Measurements from ENCODE around the gene ZNF750.

ZNF750 gene

DNA sequence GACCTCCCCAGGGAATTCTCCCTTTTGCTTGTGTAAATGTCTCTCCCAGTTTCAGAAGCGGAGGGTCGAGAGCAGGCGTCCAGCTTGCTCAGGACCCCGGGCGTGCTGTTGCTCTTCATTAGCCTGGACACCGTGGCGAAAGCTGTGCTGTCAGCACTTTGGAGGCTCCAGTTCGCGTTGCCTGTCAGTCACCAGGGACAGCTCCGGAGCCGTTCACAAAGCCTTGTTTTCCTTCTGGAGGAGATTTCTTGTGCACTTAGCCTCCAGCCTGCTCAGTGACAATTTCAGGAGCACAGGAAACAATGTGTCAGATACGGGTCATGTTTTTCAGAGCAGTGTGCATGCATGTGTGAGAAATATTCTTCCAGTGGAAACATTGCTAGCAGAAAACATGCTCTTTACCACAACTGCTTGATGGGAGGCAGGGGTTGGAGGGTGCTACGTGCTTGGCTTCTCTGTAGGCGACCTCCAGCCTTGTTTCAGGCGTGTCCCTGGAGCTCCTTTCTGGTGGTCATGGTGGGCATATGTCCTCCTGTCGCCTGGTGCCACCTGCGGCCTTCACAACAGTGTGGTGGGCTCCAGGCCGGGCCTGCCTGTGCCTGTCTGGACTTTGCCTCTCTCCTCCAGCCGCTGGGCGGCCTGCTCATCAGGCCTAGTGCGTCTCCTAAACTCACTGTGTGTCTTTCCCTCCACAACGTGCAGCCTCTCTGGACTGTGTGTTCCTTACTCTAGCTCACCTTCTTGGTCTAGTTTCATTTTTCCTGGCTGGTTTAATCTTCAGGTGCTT, 29.0 kb downstream of the ZNF750 start:
- H3K27ac Mint-ChIP-seq: no peak overlapping the region
- no peaks in the 10 kb centered on the region for H3K9me3 Mint-ChIP-seq
- no peak overlapping the region for H3K4me3 Mint-ChIP-seq
- peaks cover 14% of the 10 kb centered on the region for H3K36me3 Mint-ChIP-seq (ENCODE audit: low read depth)
- H3K27me3 Mint-ChIP-seq (ENCODE audit: low read depth): no peaks in the 10 kb centered on the region
- no peak for DNase-seq (ENCODE audit: low spot score)
- peaks cover 3% of the 10 kb centered on the region for H3K4me1 Mint-ChIP-seq (ENCODE audit: low read depth)

DNA sequence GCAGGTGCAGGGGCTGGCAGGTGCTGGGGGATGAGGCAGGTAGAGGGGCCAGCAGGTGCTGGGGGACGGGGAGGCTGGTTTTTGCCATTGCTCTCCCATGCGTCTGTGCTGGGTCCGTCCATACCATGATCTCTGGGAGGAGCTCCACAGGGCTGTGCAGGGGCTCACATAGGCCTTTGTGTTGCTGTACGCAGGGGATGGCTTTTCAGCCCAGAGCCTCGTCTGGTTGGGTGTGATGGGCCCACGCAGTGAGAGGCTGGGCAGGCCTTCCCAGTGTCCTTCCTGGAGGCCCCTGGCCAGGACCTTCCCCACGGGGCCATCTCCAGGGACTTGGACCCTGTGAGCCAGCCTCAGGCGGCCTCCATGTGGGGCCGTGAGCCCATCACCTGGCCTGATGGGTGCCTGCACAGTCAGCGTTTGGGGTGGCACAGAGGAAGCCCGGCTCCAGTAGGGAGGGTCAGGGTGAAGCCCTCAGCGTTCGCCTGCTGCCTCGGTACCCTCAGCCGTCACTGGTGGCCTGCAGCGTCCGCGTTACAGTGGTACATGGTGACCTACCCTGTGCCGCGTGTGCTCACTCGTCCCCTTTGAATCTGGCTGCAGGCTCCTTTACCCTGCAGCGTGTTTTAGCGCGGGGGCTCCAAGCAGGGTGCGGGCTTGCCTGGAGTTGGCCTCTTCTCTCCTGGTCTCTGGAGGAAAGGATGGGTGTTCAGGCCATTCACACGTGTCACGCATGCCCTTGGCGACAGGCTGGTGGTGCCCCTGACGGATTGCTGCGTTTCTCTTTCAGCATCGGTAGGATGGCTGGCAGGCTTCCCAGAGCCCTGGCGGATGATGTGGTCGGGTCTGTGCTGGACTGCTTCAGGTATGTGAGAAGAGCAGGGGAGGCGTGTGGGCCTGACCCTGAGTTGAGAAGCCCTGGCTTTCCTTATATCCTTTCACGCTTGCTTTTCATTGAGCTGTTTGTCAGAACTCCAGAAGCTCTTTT, 30.6 kb downstream of the ZNF750 start:
- no peaks in the 10 kb centered on the region for H3K27me3 Mint-ChIP-seq (ENCODE audit: low read depth)
- no peaks in the 10 kb centered on the region for H3K4me1 Mint-ChIP-seq (ENCODE audit: low read depth)
- peaks cover 5% of the 10 kb centered on the region for H3K36me3 Mint-ChIP-seq (ENCODE audit: low read depth)
- no peak overlapping the region for H3K4me3 Mint-ChIP-seq
- H3K9me3 Mint-ChIP-seq: no peaks in the 10 kb centered on the region
- DNase-seq (ENCODE audit: low spot score): no peak
- H3K27ac Mint-ChIP-seq: no peak overlapping the region

DNA sequence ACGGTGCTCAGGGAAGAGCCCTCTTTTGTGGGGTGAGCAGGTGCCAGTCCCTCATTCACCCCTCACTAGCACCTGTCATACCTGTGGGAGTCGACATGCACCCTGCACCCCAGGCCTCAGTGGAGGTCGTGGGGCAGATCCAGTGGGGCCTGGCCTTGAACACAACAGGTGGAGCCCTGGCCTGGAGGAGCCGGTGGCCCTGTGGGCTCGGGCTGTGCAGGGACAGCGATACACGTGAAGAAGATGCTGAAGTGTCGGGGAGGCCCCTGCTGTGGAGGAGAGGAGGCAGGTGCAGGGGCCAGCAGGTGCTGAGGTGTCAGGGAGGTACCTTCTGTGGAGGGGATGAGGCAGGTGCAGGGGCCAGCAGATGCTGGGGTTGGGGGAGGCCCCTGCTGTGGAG, 31.8 kb downstream of the ZNF750 start:
- Mint-ChIP-seq H3K4me3 (no peak overlapping the region), H3K27me3 (ENCODE audit: low read depth) (no peaks in the 10 kb centered on the region), H3K4me1 (ENCODE audit: low read depth) (no peaks in the 10 kb centered on the region), H3K36me3 (ENCODE audit: low read depth) (peaks cover under 1% of the 10 kb centered on the region), H3K27ac (no peak overlapping the region), H3K9me3 (no peaks in the 10 kb centered on the region)
- no peak for DNase-seq (ENCODE audit: low spot score)

DNA sequence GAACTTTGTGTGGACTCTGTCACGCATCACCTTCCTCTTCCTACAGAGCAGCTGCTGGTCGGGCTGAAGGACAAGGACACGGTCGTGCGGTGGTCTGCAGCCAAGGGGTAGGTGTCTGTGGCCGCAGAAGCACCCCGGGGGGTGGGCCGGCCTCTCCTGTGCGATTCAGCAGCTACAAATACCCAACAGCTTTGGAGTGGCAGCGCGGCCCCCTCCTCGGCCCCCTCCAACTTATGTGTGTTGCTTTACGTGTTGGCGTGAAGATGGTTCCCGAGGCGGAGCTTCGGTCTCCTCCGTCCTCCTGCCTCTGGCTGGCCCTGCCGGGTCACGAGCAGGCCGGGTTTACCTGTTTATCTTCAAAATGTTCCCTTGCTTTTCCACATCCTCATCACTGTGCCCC, 32.3 kb downstream of the ZNF750 start:
- no peaks in the 10 kb centered on the region for H3K27me3 Mint-ChIP-seq (ENCODE audit: low read depth)
- H3K4me1 Mint-ChIP-seq (ENCODE audit: low read depth): no peaks in the 10 kb centered on the region
- no peak overlapping the region for H3K27ac Mint-ChIP-seq
- H3K4me3 Mint-ChIP-seq: no peak overlapping the region
- H3K36me3 Mint-ChIP-seq (ENCODE audit: low read depth): no peaks in the 10 kb centered on the region
- no peak for DNase-seq (ENCODE audit: low spot score)
- H3K9me3 Mint-ChIP-seq: no peaks in the 10 kb centered on the region

DNA sequence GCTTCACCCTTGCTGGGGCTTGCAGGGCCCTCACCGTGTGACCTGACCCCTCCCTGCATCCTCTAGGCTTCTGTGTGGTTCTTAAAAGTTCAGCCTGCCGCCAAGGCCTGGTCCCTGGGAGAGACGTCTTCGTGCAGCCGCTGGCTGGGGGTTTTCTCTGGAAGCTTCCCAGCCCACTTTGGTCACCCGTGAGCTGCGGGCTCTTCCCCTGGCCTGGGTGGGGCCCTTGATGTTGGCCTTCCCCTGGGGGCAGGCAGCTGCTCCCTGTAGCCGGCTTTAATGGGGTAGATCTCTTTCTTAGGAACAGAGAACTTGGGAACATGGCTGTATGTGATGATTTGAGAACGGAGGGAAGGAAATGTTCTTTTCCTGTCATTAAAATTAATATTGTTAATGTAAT, 32.7 kb downstream of the ZNF750 start:
- no peak overlapping the region for H3K4me3 Mint-ChIP-seq
- H3K27ac Mint-ChIP-seq: no peak overlapping the region
- no peaks in the 10 kb centered on the region for H3K27me3 Mint-ChIP-seq (ENCODE audit: low read depth)
- DNase-seq (ENCODE audit: low spot score): no peak
- no peaks in the 10 kb centered on the region for H3K4me1 Mint-ChIP-seq (ENCODE audit: low read depth)
- no peaks in the 10 kb centered on the region for H3K36me3 Mint-ChIP-seq (ENCODE audit: low read depth)
- H3K9me3 Mint-ChIP-seq: no peaks in the 10 kb centered on the region

DNA sequence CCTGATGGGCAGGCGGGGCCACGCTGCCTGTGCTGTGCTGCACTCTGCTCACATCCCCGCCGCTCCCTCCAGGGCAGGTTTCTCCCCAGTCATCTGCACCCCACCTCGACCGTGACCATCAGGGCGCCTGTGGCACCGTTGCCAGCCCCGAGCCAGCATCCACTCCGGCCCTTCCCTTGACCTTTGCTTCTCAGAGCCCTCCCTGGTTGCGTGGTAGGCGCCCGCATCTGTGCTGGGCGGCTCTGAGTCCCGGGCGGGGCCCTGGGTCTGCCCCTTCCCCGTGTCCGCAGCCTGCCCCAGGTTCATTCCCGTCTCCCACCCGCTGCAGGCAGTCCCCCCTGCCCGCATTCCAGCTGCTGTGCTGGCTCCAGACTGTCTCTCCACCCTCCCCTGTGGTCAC, 33.2 kb downstream of the ZNF750 start:
- Mint-ChIP-seq H3K4me1 (ENCODE audit: low read depth) (no peaks in the 10 kb centered on the region), H3K36me3 (ENCODE audit: low read depth) (no peaks in the 10 kb centered on the region), H3K4me3 (no peak overlapping the region), H3K27ac (no peak overlapping the region), H3K9me3 (no peaks in the 10 kb centered on the region), H3K27me3 (ENCODE audit: low read depth) (no peaks in the 10 kb centered on the region)
- no peak for DNase-seq (ENCODE audit: low spot score)

DNA sequence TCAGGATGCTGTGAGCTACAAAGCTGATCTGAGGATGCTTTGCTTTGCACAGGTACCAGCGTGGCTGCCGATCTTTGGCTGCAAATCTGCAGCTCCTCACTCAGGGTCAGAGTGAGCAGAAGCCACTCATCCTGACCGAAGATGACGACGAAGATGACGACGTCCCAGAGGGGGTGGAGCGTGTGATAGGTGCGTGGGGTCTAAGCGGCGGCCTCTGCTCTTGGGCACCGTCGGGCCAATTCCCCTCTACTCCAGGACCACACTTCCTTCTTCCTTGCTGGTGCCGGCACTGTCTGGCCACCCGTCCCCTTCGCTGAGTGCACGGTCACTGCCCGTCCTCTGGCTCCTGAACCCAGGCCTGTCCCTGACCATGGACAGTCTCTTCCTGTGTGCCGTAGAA, 34.0 kb downstream of the ZNF750 start:
- H3K36me3 Mint-ChIP-seq (ENCODE audit: low read depth): peaks cover 5% of the 10 kb centered on the region

DNA sequence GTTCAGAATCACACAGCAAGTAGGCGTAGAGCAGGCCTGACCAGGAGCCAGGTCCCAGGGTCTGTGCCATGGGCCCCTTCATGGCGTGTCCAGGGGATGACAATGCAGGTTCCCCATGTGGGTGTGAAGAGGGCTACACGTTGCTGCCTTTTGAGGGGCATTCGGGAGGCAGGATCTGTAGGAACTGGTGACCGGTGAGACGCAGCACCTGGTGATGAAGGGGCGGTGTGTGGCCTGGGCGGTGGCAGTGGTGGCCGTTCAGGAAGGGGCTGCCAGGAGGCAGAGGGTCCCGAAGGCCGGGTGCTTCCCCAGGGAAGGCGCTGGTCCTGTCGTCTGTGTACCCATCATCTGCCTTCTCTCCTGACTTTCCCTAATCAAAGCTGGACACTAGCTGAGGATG, 34.6 kb downstream of the ZNF750 start:
- DNase-seq (ENCODE audit: low spot score): no peak
- H3K36me3 Mint-ChIP-seq (ENCODE audit: low read depth): peaks cover 9% of the 10 kb centered on the region
- H3K4me1 Mint-ChIP-seq (ENCODE audit: low read depth): no peaks in the 10 kb centered on the region
- no peaks in the 10 kb centered on the region for H3K9me3 Mint-ChIP-seq
- no peak overlapping the region for H3K4me3 Mint-ChIP-seq
- H3K27ac Mint-ChIP-seq: no peak overlapping the region
- no peaks in the 10 kb centered on the region for H3K27me3 Mint-ChIP-seq (ENCODE audit: low read depth)

More for the DNA sequence above, 34.0 kb downstream of the ZNF750 start:
- DNase-seq (ENCODE audit: low spot score): no peak
- Mint-ChIP-seq H3K27me3 (ENCODE audit: low read depth) (no peaks in the 10 kb centered on the region), H3K4me1 (ENCODE audit: low read depth) (no peaks in the 10 kb centered on the region), H3K9me3 (no peaks in the 10 kb centered on the region), H3K4me3 (no peak overlapping the region), H3K27ac (no peak overlapping the region)

DNA sequence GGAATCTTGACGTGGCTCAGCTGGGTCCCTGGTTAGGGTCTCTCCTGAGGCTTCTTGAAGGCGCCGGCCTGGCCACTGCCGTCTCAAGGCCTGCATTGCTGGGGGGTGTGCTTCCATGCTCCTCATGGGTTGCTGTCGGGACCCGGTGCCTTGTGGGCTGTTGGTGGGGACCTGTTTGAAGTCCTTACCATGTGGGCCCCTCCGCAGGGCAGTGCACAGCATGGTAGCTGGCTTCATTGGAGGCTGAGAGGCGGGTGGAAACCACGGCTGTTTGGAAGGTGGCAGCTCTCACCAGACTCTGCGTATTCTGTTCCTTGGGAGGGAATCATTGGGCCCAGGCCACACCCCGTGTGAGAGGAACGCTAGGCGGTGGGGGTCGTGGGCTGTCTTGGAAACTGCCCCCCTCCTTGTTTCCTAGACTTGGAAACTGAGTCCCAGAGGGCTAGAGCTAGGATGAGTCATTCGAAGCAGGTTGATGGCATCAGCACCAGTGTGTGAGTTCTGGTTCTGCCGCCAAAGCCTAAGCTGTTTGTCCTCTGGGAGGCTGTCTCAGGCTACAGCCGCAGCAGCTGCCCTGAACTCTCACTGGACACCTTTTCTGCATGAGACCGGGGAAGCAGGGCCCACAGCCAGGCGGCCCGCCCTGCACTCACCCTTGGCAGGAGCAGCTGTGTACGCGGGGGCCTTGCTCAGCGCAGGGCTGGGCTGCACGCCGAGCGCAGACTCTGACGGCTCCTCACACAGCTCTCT, 35.2 kb downstream of the ZNF750 start:
- Mint-ChIP-seq H3K36me3 (ENCODE audit: low read depth) (peaks cover 14% of the 10 kb centered on the region), H3K27ac (no peak overlapping the region), H3K9me3 (no peaks in the 10 kb centered on the region), H3K27me3 (ENCODE audit: low read depth) (no peaks in the 10 kb centered on the region), H3K4me3 (no peak overlapping the region), H3K4me1 (ENCODE audit: low read depth) (no peaks in the 10 kb centered on the region)
- no peak for DNase-seq (ENCODE audit: low spot score)

DNA sequence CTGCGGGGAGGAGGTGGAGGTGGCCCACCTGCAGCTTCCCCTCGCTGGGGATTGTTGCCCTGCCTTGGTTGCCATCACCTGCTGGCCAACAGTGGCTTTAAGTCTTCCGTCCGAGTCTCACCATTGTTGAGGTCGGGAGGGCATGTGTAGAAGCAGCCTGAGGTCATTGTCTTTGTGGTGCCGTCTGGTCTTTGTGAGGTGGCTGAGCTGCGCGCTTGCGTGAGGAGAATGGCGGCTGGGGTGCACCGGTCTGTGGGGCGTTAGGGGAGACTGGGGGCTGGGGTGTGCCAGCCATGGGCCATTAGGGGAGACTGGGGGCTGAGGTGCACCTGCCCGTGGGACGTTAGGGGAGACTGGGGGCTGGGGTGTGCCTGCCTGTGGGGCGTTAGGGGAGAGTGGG, 36.2 kb downstream of the ZNF750 start:
- no peak for DNase-seq (ENCODE audit: low spot score)
- Mint-ChIP-seq H3K4me1 (ENCODE audit: low read depth) (no peaks in the 10 kb centered on the region), H3K9me3 (no peaks in the 10 kb centered on the region), H3K4me3 (no peak overlapping the region), H3K27me3 (ENCODE audit: low read depth) (no peaks in the 10 kb centered on the region), H3K36me3 (ENCODE audit: low read depth) (peaks cover 14% of the 10 kb centered on the region), H3K27ac (no peak overlapping the region)

DNA sequence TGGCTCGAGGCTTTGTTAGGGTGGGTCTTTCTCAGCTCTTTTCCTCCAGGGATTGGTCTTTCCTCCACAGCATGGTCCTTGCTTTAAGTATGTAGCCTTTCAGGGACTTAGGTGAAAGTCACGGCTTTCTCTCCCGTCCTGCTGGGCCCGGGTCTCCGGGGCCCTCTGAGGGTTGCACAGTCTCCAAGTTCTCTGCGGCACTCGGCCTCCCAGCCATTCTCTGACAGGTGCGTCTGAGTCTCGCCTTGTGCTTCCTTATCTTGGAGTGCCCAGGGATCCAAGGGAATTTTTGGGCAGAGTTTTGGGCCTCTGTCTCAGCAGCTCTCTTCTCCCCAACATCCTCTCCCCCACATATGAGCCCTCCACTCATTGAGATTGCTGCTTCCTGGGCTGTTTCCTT, 36.6 kb downstream of the ZNF750 start:
- no peak overlapping the region for H3K27ac Mint-ChIP-seq

DNA sequence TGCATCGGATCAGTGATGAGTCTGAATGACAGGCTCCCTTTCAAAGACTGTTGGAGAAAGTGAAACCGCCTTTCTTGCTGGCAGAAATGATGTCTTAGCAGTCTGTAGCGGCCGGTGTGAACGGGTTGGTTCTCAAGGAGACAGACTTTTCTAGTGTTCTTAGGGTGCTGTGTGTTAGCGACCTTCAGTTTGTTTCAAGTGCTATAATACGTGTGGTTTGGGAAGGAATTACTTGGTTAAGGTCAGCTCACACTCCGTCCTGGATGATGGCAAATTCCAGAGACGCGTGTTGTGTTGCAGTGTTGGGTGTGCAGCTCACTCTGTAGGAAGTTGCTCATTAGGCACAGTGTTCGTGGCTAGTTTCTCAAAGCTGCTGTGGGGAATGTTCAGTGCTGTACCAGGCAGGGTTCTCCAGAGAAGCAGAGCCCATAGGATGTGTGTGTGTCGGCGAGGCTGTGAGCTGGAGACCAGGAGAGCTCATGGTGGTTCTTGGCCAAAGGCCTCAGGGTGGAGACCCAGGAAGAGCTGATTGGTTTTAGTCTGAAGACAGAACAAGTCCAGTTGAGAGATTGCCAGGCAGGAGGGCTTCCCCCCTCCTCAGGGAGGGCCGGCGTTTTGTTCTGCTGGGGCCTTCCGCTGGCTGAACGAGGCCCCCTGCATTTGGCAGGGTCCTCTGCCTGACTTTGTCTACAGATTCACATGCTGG, 37.6 kb downstream of the ZNF750 start:
- DNase-seq (ENCODE audit: low spot score): no peak
- H3K4me1 Mint-ChIP-seq (ENCODE audit: low read depth): no peaks in the 10 kb centered on the region
- H3K27me3 Mint-ChIP-seq (ENCODE audit: low read depth): no peaks in the 10 kb centered on the region
- H3K4me3 Mint-ChIP-seq: no peak overlapping the region
- no peaks in the 10 kb centered on the region for H3K9me3 Mint-ChIP-seq
- H3K36me3 Mint-ChIP-seq (ENCODE audit: low read depth): peaks cover 14% of the 10 kb centered on the region
- no peak overlapping the region for H3K27ac Mint-ChIP-seq

More for the DNA sequence above, 36.6 kb downstream of the ZNF750 start:
- no peaks in the 10 kb centered on the region for H3K9me3 Mint-ChIP-seq
- no peaks in the 10 kb centered on the region for H3K4me1 Mint-ChIP-seq (ENCODE audit: low read depth)
- no peak overlapping the region for H3K4me3 Mint-ChIP-seq
- no peak for DNase-seq (ENCODE audit: low spot score)
- H3K36me3 Mint-ChIP-seq (ENCODE audit: low read depth): peaks cover 14% of the 10 kb centered on the region
- no peaks in the 10 kb centered on the region for H3K27me3 Mint-ChIP-seq (ENCODE audit: low read depth)

DNA sequence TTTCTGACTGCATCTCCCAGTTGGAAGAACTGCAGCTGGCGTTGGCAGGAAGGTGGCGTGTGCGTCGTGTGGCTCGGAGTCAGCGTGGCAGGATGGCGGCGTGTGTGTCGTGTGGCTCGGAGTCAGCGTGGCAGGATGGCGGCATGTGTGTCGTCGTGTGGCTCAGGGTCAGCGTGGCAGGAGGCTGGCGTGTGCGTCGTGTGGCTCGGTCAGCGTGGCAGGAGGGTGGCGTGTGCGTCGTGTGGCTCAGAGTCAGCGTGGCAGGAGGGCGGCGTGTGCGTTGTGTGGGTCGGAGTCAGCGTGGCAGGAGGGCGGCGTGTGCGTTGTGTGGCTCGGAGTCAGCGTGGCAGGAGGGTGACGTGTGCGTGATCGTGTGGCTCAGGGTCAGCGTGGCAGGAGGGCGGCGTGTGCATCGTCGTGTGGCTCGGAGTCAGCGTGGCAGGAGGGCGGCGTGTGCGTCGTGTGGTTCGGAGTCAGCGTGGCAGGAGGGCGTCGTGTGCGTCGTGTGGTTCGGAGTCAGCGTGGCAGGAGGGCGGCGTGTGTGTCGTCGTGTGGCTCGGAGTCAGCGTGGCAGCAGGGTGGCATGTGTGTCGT, 38.3 kb downstream of the ZNF750 start:
- Mint-ChIP-seq H3K27ac (no peak overlapping the region), H3K36me3 (ENCODE audit: low read depth) (peaks cover 14% of the 10 kb centered on the region)

More for the DNA sequence above, 38.3 kb downstream of the ZNF750 start:
- Mint-ChIP-seq H3K9me3 (no peaks in the 10 kb centered on the region), H3K4me1 (ENCODE audit: low read depth) (no peaks in the 10 kb centered on the region), H3K27me3 (ENCODE audit: low read depth) (no peaks in the 10 kb centered on the region), H3K4me3 (no peak overlapping the region)
- no peak for DNase-seq (ENCODE audit: low spot score)
